GM12892 (cell line): ENCODE data around the gene PFKP.

Experiments used
- POLR2A ChIP-seq: IDR thresholded peaks from 2 replicates; pipeline ENCODE4 v1.6.1; 2011; ENCODE audit warnings: low read depth, low read length, control low read depth
- POLR2AphosphoS5 ChIP-seq: IDR thresholded peaks from 2 replicates; pipeline ENCODE4 v1.6.1; 2011; ENCODE audit warnings: low read depth, low read length, control low read depth
- TAF1 ChIP-seq: IDR thresholded peaks from 2 replicates; pipeline ENCODE4 v1.6.1; 2011; ENCODE audit warnings: low read depth, mild to moderate bottlenecking, control low read depth, low read length, borderline replicate concordance

DNA sequence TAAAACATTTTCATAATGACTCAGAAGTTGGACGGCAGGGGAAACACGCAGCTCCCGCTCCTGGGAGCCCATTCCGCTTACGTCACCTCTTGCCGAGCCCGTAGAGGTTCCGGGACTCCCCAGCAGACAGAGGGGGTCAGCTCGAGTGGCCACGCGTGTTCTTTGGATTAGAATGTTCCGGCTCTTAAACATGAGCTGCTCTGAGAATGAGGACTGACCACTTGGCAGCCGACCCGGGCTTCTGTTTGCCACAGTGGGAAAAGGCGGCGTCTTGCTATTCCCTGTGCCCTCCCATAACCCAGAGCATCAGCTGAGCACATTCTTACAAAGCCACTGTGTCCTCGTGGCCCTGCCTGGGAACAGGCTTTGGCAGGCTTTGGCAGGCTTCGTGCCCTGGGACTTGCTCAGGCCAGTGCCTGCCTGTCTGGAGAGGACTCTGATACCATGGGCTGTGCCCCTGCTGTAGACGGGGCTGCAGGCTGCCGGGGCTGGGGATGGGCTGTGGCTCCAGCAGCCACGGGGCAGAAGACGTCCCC lies 40.1 kb downstream of the PFKP start:
- TF ChIP-seq POLR2AphosphoS5 (no peak), POLR2A (no peak), TAF1 (no peak)
